LNCaP clone FGC (cell line): ENCODE measurements around the gene SREK1.

Experiments used
- DNase-seq: peaks from one replicate; pipeline ENCODE4 v3.0.0-alpha.2; 2011; ENCODE audit warnings: low read depth
- H3K4me3 ChIP-seq: 2 replicates; pipeline ENCODE4 v1.5.1; 2011; ENCODE audit warnings: mild to moderate bottlenecking, low read depth, low read length, control low read depth
- CTCF ChIP-seq: IDR thresholded peaks from 2 replicates; pipeline ENCODE4 v1.5.1; 2012; ENCODE audit warnings: mild to moderate bottlenecking; ENCODE audit not compliant: control insufficient read depth, insufficient read depth; ENCODE audit errors: extremely low read depth

Gene SREK1

GRCh38 chr5:66230551-66230950 is 86.5 kb downstream of the SREK1 start:
- H3K4me3 ChIP-seq = no peak overlapping the region
- DNase-seq = no peak
- no peak for TF ChIP-seq CTCF

GRCh38 chr5:66231508-66231907 is 87.4 kb downstream of the SREK1 start:
- no peak overlapping the region for H3K4me3 ChIP-seq
- TF ChIP-seq CTCF = no peak
- DNase-seq = no peak

GRCh38 chr5:66232275-66232674 is 88.2 kb downstream of the SREK1 start:
- no peak overlapping the region for H3K4me3 ChIP-seq
- no peak for TF ChIP-seq CTCF
- no peak for DNase-seq

- H3K4me3 ChIP-seq = no peak overlapping the region
- no peak for DNase-seq
- no peak for TF ChIP-seq CTCF
These were observed 88.8 kb downstream of the SREK1 start for GRCh38 chr5:66232706-66233445.
